ENCODE results near the gene ALDH1A3.

Gene ALDH1A3

DNA sequence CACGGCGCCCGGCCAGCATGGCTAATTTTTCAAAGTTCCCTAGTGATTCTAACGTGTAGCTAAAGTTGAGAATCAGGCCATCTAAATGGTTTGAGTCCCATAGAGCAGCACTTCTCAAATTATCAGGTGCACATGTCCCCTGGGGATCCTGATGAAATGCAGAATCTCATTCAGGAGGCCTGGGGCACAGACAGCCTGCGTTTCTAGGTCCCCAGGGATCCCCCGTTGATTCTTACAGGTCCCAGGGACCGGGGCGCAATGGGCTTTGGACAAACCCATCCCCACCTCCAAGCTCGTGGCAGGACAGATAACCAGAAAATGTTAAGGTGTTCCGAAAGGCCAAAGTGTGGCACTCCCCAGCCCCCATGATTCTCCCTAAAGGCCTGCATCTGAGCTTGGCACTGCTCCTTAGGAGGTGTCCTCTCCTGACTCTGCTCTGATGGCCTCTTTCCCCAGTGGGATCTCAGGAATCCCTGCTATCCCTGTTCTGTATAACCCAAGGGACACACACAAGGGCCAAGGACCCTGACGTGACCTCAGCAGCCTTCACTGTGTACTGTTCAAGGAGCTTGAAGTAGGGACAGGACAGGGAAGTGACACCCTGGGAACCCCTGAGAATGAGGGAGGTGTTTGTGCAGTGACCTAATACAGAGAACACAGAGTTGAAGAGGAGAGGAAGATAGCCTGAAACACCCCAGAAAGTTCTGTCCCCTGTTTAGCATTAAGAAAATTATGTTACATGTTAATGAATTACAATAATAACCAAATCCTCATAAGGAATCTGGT is 47.5 kb downstream of the ALDH1A3 start:
- Histone ChIP-seq H3K27ac (ENCODE audit: low read depth, low read length) (no peak overlapping the region), H3K4me1 (ENCODE audit: control insufficient read depth, insufficient read depth, low read length, unreplicated experiment) (peaks cover 4% of the 10 kb centered on the region), H3K79me2 (ENCODE audit: control insufficient read depth, insufficient read depth, low read length, unreplicated experiment) (peaks cover 13% of the 10 kb centered on the region)

DNA sequence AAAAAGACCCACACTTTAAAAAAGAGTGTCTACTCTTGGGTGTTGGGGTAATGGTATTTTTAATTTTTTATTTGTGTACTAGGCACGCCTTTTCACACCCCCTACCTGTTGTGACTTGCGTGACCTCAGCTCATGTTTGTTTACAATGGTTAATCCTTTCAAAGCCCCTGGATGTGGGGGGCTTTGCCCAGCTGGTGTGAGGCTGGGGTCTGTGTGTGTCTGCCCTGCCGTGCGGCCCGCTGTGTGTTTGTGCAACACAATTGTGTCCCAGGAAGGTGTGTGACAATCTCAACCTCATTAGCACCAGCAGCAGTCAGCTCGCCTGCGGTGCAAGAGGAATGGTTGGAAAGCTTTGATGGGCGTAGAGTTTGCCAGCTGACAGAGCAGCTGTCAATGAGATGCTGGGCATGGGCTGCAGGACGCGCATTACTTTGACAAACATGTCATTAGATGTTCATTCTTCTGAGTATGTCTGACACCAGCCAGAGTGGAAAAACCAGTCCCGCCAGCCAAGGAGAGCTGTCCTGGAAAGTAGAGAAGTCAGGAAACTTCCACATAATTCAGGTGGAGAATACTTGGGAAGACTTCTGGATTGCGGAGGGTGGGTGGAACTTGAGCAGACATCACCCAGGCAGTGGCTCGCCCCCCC is 49.1 kb downstream of the ALDH1A3 start:
- peaks cover 12% of the 10 kb centered on the region for H3K4me1 ChIP-seq (ENCODE audit: control insufficient read depth, insufficient read depth, low read length, unreplicated experiment)
- peaks cover 3% of the 10 kb centered on the region for H3K79me2 ChIP-seq (ENCODE audit: control insufficient read depth, insufficient read depth, low read length, unreplicated experiment)

More for the DNA sequence above, 47.5 kb downstream of the ALDH1A3 start:
- no peaks in the 10 kb centered on the region for H3K27me3 ChIP-seq (ENCODE audit: insufficient read depth, low read length)
- H2AFZ ChIP-seq (ENCODE audit: low read length, unreplicated experiment), result no peak overlapping the region
- peaks cover 11% of the 10 kb centered on the region for H3K36me3 ChIP-seq (ENCODE audit: insufficient read depth, low read length)
- H3K4me3 ChIP-seq (ENCODE audit: low read depth, low read length), result no peak overlapping the region

DNA sequence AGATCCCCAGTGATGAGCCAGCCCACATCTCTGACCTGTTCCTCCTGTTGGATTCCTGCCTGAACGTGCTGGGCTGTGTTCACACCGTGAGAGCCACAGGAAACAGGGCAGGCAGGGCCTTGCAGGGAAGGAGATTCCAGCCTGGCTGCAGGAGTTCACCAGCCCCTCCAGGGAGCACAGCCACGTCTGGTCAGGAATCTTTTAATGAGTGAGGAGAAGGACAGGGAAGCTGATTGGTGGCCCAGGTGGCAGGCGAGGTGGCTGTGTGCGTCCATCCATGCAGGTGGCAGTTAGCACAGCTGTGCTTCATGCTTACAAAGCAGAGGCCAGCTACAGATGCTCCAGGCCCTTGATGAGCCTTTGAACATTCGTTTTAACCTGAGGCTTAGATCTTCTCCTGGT is 50.0 kb downstream of the ALDH1A3 start:
- H3K27ac ChIP-seq (ENCODE audit: low read depth, low read length), result no peak overlapping the region
- H3K27me3 ChIP-seq (ENCODE audit: insufficient read depth, low read length), result no peaks in the 10 kb centered on the region
- H3K36me3 ChIP-seq (ENCODE audit: insufficient read depth, low read length), result peaks cover 11% of the 10 kb centered on the region
- no peaks in the 10 kb centered on the region for H3K79me2 ChIP-seq (ENCODE audit: control insufficient read depth, insufficient read depth, low read length, unreplicated experiment)
- no peak overlapping the region for H2AFZ ChIP-seq (ENCODE audit: low read length, unreplicated experiment)
- H3K4me1 ChIP-seq (ENCODE audit: control insufficient read depth, insufficient read depth, low read length, unreplicated experiment), result peaks cover 12% of the 10 kb centered on the region
- no peak overlapping the region for H3K4me3 ChIP-seq (ENCODE audit: low read depth, low read length)

More for the DNA sequence above, 49.1 kb downstream of the ALDH1A3 start:
- Histone ChIP-seq H3K27ac (ENCODE audit: low read depth, low read length) (no peak overlapping the region), H3K4me3 (ENCODE audit: low read depth, low read length) (no peak overlapping the region), H3K27me3 (ENCODE audit: insufficient read depth, low read length) (no peaks in the 10 kb centered on the region), H2AFZ (ENCODE audit: low read length, unreplicated experiment) (no peak overlapping the region), H3K36me3 (ENCODE audit: insufficient read depth, low read length) (peaks cover 11% of the 10 kb centered on the region)

GRCh38 chr15:100930306-100930848 is 50.7 kb downstream of the ALDH1A3 start:
- no peaks in the 10 kb centered on the region for H3K79me2 ChIP-seq (ENCODE audit: control insufficient read depth, insufficient read depth, low read length, unreplicated experiment)
- peaks cover 12% of the 10 kb centered on the region for H3K4me1 ChIP-seq (ENCODE audit: control insufficient read depth, insufficient read depth, low read length, unreplicated experiment)
- H3K36me3 ChIP-seq (ENCODE audit: insufficient read depth, low read length), result peaks cover 9% of the 10 kb centered on the region
- H3K4me3 ChIP-seq (ENCODE audit: low read depth, low read length), result no peak overlapping the region
- no peak overlapping the region for H2AFZ ChIP-seq (ENCODE audit: low read length, unreplicated experiment)
- no peaks in the 10 kb centered on the region for H3K27me3 ChIP-seq (ENCODE audit: insufficient read depth, low read length)
- no peak overlapping the region for H3K27ac ChIP-seq (ENCODE audit: low read depth, low read length)

DNA sequence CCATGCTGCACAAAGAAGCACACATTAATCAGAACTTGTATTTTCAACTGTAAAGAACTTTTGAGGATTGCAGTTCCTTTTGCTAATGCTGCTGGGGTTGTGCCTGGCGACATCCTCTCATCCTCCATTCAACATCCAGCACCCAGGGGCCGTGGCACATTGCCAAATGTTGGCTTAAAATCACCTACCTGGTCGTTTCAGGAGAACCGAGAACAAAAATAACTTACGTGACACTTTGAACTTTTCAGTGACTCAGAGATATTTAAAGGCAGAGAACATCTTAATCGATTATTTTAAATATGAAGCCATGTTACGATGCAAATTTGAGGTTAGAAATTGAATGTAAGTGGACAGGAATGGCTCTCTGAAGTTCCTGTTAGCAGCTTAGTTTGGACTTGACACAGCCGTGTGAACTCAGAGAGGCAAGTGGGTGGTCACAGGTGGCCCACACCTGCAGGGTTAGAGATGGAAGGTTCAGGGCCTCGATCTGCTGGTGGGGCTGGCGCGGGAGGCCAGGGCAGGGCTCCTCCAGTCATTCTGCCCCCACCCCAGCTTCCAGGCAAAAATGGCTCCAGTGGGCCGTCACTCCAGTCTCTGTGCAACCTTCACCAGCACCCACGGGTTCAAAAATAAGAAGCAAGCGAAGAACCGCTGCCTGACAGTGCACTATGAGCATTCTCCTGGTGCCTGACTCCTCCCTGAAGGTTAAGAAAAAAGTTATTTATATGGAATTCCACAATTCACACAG is 51.7 kb downstream of the ALDH1A3 start:
- Histone ChIP-seq H3K4me1 (ENCODE audit: control insufficient read depth, insufficient read depth, low read length, unreplicated experiment) (peaks cover 12% of the 10 kb centered on the region), H2AFZ (ENCODE audit: low read length, unreplicated experiment) (no peak overlapping the region), H3K79me2 (ENCODE audit: control insufficient read depth, insufficient read depth, low read length, unreplicated experiment) (no peaks in the 10 kb centered on the region), H3K36me3 (ENCODE audit: insufficient read depth, low read length) (peaks cover under 1% of the 10 kb centered on the region; the same call in 1 of the 2 replicates), H3K27ac (ENCODE audit: low read depth, low read length) (no peak overlapping the region), H3K27me3 (ENCODE audit: insufficient read depth, low read length) (no peaks in the 10 kb centered on the region), H3K4me3 (ENCODE audit: low read depth, low read length) (no peak overlapping the region)

DNA sequence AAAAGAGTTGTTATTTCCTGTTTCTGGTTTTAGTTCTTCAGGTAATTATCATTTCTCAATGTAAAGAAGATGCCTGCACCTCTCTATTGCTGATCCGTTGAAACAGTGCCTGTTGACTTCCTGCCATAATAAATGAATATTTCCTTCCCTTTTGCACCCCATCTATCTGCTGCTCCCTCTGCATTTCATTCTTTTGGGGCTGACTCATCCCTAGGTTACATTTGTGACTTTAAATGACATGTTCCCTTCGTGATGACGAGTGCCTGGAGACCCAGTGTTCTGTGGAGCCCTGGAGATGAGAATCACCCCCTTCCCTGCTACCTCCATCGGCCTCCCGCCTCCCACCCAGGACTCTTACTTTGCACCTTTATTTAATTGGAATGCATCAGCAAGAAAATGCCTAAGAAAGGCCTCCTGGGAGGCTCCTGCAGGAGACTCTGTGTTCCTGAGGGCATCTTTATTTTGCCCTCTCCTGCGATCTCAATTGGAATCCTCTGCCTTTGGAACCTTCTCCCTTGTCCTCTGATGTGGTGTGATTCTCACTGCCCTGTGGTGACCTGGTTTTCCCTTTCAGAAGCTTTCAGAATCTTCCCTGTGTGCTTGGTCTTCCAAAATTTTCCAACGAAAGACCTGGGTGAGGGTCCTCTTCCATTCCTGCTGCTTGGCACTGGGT is 53.2 kb downstream of the ALDH1A3 start:
- Histone ChIP-seq H3K4me1 (ENCODE audit: control insufficient read depth, insufficient read depth, low read length, unreplicated experiment) (peaks cover 12% of the 10 kb centered on the region), H3K27ac (ENCODE audit: low read depth, low read length) (no peak overlapping the region), H2AFZ (ENCODE audit: low read length, unreplicated experiment) (no peak overlapping the region), H3K27me3 (ENCODE audit: insufficient read depth, low read length) (no peaks in the 10 kb centered on the region), H3K79me2 (ENCODE audit: control insufficient read depth, insufficient read depth, low read length, unreplicated experiment) (no peaks in the 10 kb centered on the region), H3K4me3 (ENCODE audit: low read depth, low read length) (no peak overlapping the region), H3K36me3 (ENCODE audit: insufficient read depth, low read length) (peaks cover 6% of the 10 kb centered on the region; the same call in 1 of the 2 replicates)

GRCh38 chr15:100934166-100934565 is 54.5 kb downstream of the ALDH1A3 start:
- H3K79me2 ChIP-seq (ENCODE audit: control insufficient read depth, insufficient read depth, low read length, unreplicated experiment), result no peaks in the 10 kb centered on the region
- H3K27me3 ChIP-seq (ENCODE audit: insufficient read depth, low read length), result no peaks in the 10 kb centered on the region
- H3K4me1 ChIP-seq (ENCODE audit: control insufficient read depth, insufficient read depth, low read length, unreplicated experiment), result peaks cover 12% of the 10 kb centered on the region
- no peak overlapping the region for H3K27ac ChIP-seq (ENCODE audit: low read depth, low read length)
- H2AFZ ChIP-seq (ENCODE audit: low read length, unreplicated experiment), result no peak overlapping the region
- H3K4me3 ChIP-seq (ENCODE audit: low read depth, low read length), result no peak overlapping the region
- peaks cover 6% of the 10 kb centered on the region; the same call in 1 of the 2 replicates for H3K36me3 ChIP-seq (ENCODE audit: insufficient read depth, low read length)

DNA sequence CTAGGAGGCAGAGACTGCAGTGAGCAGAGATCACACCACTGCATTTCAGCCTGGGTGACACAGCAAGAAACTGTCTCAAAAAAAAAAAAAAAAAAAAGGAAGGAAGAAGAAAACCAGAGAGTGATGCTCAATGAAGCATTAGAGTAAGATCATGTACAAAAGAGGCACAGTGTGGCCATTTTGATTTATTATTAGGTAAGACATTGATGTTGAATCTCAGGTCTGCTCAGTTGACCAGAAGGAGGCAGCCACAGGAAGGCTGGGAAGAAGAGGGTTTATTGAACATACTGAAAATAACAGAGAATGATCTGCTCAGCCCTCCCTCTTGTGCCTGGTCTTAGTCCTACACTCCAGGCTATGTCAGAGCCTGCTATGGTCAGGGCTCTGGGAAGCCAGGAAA is 55.1 kb downstream of the ALDH1A3 start:
- Histone ChIP-seq H3K79me2 (ENCODE audit: control insufficient read depth, insufficient read depth, low read length, unreplicated experiment) (no peaks in the 10 kb centered on the region), H3K4me1 (ENCODE audit: control insufficient read depth, insufficient read depth, low read length, unreplicated experiment) (peaks cover 12% of the 10 kb centered on the region), H3K36me3 (ENCODE audit: insufficient read depth, low read length) (peaks cover 6% of the 10 kb centered on the region; the same call in 1 of the 2 replicates), H3K27me3 (ENCODE audit: insufficient read depth, low read length) (no peaks in the 10 kb centered on the region), H3K27ac (ENCODE audit: low read depth, low read length) (no peak overlapping the region), H2AFZ (ENCODE audit: low read length, unreplicated experiment) (no peak overlapping the region), H3K4me3 (ENCODE audit: low read depth, low read length) (no peak overlapping the region)

GRCh38 chr15:100937171-100937570 is 57.5 kb downstream of the ALDH1A3 start:
- Histone ChIP-seq H3K4me1 (ENCODE audit: control insufficient read depth, insufficient read depth, low read length, unreplicated experiment) (peaks cover 11% of the 10 kb centered on the region), H3K27me3 (ENCODE audit: insufficient read depth, low read length) (no peaks in the 10 kb centered on the region), H3K79me2 (ENCODE audit: control insufficient read depth, insufficient read depth, low read length, unreplicated experiment) (no peaks in the 10 kb centered on the region), H2AFZ (ENCODE audit: low read length, unreplicated experiment) (no peak overlapping the region), H3K27ac (ENCODE audit: low read depth, low read length) (no peak overlapping the region), H3K4me3 (ENCODE audit: low read depth, low read length) (no peak overlapping the region), H3K36me3 (ENCODE audit: insufficient read depth, low read length) (peaks cover 6% of the 10 kb centered on the region; the same call in 1 of the 2 replicates)

DNA sequence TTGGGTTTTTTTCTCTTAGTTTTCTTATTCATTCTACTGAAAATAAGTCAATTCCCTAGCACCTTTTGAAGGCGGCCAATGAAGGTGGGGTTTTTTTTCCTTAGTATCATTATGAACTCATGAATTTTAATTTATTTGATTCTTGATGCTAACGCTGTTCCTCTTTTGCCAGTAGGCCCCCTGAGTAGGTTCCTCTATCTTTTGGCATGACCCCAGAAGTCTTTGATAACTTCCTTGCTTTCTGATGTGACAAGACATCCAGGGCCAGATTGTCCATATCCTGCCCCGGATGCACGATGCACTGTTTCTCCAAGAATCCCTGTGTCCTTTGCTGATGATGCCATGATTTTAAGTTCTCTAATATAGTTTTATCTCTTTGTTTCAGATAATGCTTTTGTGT is 60.2 kb downstream of the ALDH1A3 start:
- Histone ChIP-seq H3K27ac (ENCODE audit: low read depth, low read length) (no peak overlapping the region), H3K36me3 (ENCODE audit: insufficient read depth, low read length) (peaks cover 6% of the 10 kb centered on the region; the same call in 1 of the 2 replicates), H3K27me3 (ENCODE audit: insufficient read depth, low read length) (no peaks in the 10 kb centered on the region), H3K79me2 (ENCODE audit: control insufficient read depth, insufficient read depth, low read length, unreplicated experiment) (no peaks in the 10 kb centered on the region), H2AFZ (ENCODE audit: low read length, unreplicated experiment) (no peak overlapping the region), H3K4me3 (ENCODE audit: low read depth, low read length) (no peak overlapping the region), H3K4me1 (ENCODE audit: control insufficient read depth, insufficient read depth, low read length, unreplicated experiment) (peaks cover 10% of the 10 kb centered on the region)
